HUDEP-2 (cell line): ENCODE data around the gene RAB7A.

Experiments used
- DNase-seq, 76 experiments: peaks; one replicate each; lab custom pipeline; 2025; ENCODE audit not compliant: unreplicated experiment in 76 of 76; lab: John Stamatoyannopoulos, UW

RAB7A gene

GRCh38 chr3:128847666-128848370 lies 121.8 kb downstream of the RAB7A start:
- DNase-seq, result no peak

DNA sequence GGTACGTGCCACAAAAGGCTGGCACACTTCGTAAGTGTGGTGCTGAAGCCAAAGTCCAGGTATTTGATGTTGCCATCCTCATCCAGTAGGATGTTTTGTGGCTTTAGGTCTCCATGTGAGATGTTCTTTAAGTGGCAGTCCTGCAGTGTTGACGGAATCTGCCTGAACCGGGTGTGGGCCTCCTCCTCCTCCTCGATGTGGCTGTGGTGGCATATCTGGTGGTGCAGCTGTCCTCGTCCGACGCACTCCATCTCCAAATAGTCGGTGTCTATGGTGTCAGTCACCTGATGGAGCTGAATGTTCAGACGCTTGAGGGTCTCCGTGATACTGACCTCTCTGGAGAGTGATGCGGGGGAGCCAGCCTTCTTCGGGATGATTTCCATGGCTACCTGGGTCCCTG lies 123.0 kb downstream of the RAB7A start:
- peak in 3 of 76 experiments; percentile 12 to 49 (median 24) for DNase-seq

GRCh38 chr3:128849911-128850455 lies 124.0 kb downstream of the RAB7A start:
- peak in 40 of 76 experiments; percentile 7 to 83 (median 36) for DNase-seq

DNA sequence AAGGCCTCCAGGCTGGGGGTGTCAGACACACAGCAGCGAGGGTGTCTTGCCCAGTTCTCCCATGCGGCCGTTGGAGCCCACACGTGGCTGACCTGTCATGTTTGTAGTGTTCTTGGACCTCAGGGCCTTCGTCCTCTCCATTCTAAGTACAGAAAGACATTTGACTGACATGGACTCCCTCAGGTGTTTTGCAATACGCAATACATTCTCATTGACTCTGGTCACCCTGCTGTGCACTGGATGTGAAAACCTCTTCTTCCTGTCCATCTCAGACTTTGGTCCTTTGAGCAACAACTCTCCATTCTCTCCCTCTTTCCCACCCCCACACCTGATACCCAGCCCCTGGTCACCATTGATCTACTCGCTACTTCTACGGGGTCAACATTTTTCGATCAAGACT lies 124.6 kb downstream of the RAB7A start:
- DNase-seq, result no peak

DNA sequence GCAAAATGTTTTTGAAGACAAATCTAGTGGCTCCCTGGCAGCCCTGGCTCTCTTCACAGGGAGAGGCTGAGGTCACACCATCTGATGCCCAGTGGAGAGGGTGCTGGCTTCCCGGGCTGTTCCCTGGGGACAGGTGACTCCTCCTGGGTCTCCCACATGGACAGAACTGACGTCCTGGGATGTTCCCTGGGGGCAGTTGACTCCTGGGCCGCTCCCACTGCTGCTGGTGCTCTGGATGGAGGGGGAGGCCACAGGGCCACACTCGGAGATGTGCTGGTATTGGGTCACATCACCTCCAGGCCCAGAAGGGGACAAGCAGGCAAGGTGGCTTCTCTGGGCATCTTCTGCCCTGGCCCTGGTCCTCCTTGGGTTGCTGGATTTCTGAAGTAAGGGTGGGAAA lies 125.6 kb downstream of the RAB7A start:
- DNase-seq, result no peak

DNA sequence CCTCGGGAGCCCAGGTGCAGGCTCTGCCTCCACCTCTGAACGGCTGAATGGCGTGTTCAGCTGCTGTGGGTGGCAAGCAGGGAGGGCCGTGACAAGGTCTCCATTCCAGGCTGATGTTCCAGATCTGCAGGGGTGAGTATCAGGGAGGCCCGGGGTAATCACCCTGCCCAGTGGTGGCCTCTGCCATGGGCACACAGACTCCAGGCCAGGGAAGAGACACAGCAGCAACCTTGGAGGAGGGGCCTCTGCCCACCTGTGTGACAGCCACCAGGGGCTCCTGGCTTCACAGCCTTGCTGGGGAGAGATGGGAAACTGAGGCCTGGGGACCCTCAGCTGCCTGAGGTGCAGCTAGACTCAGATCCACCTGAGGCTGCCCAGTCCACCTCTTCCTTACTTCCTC lies 127.8 kb downstream of the RAB7A start:
- DNase-seq, result no peak

DNA sequence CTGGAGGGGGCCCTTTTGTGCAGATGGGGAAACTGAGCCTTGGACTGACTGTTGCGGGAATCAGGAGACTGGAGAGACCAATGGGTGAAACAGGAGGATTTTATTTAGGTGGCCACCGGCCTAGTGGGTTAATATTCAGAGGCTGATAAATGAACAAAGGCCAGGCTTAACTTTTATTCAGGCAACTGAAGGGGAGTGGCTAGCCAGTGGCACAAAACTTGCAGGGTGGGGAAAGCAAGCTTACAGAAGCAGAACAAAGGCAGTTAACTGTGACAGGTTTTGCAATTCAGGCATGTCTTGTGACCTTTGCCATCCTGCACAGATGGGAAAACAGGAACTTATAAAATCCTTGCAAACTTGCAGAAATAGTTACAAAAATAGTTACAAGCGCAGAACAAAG lies 128.5 kb downstream of the RAB7A start:
- no peak for DNase-seq

DNA sequence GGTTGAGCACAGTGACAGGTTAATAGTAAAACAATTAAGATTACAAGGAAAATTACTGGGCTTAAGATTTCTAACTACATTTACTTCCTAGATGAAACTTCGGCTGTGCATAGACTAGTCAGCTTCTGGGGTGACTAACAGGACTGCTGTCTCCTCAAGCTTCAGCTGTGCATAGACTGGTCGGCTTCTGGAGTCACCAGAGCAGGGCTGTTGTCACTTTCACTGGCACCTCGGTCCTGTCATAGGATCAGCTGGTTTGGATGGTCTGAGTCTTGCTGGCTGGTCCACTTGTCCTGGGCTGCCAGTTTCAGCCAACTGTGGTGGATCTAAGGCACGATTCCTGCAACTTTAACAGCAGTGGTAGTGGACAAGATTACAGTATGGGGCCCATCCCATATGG lies 129.6 kb downstream of the RAB7A start:
- no peak for DNase-seq

GRCh38 chr3:128858167-128858566 lies 132.2 kb downstream of the RAB7A start:
- no peak for DNase-seq

DNA sequence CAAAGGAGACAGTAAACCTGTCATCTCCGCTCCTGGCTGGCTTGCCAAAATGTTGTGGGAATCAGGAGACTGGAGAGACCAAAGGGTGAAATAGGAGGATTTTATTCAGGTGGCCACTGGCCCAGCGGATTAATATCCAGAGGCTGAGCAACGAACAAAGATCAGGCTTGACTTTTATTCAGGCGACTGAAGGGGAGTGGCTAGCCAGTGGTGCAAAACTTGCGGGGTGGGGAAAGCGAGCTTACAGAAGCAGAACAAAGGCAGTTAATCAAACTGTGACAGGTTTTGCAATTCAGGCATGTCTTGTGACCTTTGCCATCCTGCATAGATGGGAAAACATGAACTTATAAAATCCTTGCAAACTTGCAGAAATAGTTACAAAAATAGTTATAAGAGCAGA lies 133.6 kb downstream of the RAB7A start:
- DNase-seq, result no peak

DNA sequence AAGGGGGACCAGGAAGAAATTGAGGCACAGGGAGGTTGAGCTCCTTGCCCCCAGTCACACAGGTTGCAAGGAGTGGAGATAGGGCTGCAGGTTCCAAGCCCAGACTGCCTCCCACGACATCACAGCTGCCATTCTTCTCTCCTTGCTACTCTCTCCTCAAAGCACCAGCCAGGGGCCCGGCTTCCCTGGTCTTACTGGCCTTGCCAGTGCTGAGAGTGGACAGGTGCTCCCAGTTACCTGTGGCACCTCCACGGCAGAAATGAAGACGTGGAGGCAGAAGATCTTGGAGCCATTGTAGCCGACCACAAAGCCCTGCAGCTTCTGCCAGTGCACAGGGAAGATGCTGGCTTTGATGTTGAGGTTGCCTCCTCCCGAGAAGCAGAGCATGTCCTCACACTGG lies 135.5 kb downstream of the RAB7A start:
- DNase-seq, result no peak

- DNase-seq, result peak in 2 of 76 experiments; percentile 8 to 16
Measured at GRCh38 chr3:128863560-128863959, 137.6 kb downstream of the RAB7A start.
